GM21619 (cell line): ENCODE measurements around the gene TCF4.

Source experiments
- ATAC-seq: cut with Tn5 transposase; IDR thresholded peaks from one replicate; pipeline ENCODE4 v1.9.1; 2021; ENCODE audit not compliant: unreplicated experiment

Gene TCF4

DNA sequence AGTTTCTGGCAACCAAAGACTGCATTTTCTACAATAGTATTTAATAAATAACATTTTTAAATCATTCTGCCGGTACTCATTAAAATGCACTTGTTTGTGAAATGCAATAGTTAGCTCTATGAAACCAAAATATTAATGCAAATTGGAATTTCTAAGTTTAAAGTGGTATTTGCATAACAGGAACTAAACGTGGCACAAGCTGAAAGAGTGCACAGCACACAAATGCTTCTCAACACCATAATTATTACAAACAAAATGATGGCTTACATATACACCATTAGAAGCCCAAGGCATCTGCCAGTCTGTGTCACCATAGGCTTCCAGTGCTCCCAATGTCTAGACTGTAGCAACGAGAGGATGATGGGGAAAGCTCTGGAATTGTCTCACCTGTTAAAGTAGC, 280.5 kb downstream of the TCF4 start:
- ATAC-seq, result peak; percentile 65

DNA sequence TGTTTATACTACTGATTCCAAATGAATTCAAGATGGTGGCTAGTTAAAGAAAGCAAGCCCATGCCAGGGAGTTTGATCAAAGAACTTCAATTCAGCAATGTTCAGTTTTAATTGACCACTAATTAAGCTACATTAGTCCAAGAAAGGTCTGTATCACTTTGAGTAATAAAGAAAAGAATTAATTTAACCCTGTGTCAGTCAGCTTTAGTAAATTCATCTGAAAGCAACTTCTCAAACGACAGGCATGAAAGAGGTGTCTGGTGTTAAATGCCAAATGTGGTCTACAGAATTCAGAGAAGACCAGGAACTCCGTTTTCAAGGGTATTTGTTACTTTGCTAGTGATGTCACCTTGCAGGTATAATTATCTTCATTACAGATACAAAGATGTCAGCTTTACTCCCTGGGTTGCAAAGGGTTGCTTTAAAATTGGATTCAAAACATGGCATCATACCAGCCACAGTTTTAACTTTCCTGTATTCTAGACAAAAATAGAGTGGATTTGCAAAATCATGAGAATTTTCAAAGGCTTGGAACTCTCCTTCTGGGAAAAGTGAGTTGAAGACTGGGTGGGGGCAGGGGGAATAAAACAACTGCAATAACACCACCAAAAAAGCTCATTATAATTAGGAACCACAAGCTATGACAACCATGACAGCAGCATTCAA, 281.5 kb downstream of the TCF4 start:
- ATAC-seq, result no peak

DNA sequence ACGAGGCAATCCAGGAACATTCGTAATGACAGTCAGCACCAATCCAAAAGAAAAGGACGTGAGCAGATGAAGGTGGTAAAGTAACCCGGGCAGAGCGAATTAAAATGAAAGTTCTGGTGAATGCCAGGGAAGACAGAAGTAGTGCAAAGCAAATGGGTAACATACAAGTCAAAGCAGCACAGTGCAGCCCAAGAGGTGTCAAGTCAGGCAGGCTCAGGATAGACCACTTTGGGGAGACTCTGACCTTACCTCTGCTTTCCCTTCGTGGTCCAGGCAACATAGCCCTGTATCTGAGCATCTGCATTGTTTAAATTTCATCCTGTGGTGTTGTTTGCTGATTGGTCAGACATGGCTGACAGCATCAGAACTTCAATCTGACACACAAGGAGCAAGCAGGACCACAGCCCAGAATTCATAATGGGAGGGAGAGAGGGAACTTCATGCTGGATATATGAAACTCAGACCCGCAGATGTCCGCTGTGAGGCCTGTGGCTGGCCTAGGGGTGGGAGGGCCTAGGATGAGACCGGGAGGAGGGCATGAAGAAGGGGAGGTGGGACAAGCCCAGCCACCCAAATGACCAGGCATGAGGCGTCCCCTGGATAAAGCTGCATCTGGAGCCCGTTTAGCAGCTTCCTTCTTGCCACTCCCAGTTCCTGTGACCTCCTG, 285.7 kb downstream of the TCF4 start:
- no peak for ATAC-seq

DNA sequence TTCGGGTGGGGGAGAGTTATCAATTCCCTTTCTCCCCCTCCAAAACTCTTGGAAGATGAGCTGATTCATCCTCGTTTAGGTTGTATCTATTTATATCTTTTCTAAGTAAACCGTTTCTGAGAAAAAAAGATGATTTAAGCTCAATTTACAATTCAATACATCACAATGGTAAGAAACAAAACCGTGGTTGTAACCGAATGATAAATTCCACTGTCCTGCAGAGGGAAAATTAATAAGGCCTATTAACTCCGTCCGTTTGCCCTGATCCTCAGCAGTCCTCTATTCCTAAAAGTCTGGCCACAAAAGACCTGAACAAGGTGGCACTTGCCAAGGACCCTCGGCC, 286.2 kb downstream of the TCF4 start:
- no peak for ATAC-seq

DNA sequence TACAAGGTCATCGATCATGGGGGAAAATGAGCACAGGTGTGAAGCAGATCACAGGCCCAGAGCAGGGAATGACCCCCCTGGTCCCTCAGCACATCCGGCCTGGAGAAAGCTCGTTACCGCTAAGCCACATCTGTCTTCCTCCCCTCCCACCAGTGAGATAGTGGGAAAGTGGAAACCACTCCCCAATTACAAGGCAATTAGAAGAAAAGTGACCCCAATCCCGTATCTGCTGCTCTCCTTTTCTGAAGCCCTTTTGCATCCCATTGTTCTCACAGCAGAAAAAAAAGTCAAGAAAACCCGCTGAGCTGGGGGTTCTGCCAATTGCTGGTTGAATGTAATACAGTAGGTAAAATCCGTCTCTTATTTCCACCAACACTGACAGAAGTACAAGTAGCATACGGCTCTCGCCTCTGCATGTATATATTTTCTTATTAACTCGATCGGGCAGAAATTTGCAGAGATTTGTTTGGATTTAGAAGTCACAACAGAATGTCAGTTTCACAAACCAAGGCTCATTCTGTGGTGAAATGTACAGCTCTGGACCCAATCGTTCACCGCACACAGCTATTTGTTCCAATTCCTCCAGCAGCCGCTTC, 287.0 kb downstream of the TCF4 start:
- no peak for ATAC-seq

DNA sequence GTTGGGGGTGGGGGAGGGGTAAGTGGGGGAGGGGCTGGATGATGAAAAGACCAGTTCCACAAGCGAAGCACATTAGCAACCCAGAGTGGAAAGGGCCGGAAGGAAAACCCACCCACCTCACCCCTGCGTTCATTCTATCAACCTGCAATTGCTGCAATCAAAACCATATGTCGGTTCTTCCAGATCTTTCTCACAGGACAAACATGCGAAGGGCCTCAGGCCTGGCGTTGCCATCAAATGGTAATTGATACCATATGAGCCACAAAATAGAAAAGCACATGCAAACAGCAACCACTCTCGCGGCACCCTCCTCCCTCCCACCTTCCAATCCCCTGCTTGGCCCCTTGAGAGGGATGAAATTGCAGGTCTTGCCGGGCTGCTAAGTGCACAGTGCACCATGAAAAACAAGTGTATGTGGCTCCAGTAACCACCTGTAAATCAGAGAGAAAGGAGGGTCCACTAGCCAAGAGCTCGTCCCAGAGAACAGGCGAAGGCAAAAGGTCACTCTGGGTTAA, 287.5 kb downstream of the TCF4 start:
- no peak for ATAC-seq

DNA sequence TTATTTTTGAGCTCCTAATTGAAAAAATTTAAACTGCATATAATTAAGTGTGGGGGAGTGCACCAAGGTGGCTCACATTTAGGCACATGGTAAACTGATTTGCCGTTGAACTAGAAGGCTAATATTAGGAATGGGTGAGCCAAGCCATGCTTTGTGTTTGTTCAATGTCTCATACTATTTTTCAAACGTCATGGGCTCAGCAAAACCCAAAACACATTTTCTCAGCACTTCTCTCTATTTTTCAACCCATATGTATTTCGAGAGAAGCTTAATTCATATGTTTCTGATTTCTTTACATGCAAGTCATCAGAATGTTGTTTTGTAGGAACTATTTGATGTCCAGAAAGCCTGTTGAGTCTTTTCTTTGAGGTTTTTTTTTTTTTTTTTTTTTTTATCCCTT, 291.2 kb downstream of the TCF4 start:
- no peak for ATAC-seq

DNA sequence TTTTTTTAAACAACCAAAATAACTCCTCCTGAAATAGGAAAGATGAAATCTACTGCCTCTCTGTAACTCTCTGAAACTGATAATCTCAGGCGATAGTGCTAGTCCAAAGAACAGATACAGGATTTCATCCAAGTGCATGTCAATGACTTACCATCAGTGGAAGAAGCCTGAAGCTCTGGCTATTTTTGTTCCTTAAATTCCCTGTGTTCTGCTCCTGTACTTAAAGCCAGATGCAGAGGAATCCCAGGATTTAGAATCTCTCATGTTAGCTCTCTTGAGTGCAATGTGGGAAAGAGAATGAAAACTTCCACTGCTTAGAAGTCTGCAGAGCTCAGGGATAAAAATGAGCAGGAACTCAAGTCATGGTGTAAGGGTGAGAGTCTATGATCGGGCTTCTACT, 291.9 kb downstream of the TCF4 start:
- ATAC-seq, result no peak

DNA sequence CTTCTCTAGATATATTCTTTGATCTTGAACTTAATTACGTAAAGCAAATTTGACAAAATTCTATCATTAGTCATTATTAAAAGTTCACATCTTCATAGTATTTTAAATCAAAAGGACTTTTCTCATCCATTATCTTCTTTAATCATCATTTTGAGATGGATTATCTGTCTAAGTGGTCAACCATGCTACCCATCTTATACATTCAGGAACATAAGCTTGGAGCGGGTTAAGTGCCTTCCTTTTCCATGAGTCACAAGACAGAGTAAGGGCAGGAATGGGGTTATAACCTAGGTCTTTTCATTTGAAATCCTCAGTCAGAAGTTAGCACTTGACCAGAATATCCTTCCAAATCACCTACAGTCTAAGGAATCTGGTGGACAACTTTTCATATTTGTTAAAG, 297.1 kb downstream of the TCF4 start:
- no peak for ATAC-seq

DNA sequence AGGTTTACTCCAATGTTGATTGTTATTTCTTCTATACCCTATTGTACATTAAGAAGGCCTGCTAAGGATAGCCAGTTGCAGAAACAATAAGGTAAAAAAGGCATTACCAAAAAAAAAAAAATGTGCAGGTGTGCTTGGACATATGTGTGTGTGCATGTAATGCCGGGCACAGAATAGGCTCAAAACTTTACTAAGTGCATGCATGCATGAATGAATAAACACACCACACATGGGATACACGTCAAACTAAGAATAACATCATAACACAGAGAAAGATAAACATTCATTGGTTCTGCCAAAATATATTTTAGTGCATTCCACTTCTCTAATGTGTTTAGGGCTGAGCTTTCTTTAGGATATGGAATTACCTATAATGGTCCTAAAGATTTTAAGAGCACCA, 298.2 kb downstream of the TCF4 start:
- ATAC-seq, result peak; percentile 50

DNA sequence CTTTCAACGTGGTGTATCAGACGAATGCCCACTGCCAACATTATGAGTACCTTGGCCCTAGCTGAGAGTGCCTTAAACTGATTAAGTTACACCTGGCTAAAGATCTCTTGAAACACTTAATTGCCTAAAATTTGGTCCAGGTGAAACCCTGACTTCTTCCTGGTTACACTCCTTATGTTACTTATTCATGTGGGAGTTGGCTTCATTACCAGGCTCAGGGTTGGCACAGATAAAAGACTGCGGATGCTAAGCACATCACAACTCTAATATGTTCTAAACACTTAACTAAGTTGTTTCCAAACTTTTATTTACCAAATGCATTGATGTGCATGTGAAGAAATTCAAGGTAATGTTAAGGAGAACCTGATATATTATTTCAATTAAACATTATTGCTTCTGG, 298.9 kb downstream of the TCF4 start:
- no peak for ATAC-seq

DNA sequence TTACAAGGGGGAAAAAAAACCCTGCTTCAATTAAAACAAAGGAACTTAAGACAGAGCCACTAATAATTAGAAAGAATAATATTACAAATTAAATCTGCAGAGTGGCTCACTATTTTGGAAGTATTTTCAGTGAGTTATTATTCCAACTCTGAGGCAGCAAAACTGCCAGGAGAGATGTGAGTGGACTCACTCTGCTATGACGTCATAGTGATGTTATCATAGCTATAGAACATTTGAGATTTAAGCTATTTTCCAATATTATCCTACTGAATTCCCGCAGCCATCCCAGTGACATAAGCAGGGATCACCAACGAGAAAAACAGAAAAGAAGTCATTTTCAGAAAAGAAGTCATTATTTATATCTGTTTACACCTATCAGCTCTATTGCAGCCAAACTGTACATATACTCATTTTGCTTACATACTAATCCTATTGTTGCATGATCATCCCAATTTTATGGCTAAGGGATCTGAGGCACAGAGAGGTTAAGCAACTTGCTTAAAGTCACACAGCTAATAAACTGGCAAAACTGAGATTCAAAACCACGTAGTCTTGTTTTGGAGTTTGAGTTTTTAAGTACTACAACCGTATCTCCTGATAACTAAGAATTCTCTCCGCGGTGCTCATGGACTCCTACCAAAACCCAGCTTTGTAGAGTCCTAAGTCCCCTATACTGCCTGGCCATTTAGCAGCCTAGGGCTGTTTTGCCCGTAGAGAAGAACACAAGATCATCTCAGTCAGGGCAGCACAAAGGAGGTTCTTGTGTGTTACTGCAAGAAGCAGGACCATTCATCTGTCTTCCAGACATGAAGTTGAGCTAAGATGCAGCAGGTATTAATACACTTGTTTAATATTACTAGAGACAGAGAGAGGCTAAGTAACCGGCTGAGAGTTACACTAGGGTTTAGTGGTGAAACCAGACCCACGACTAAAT, 299.8 kb downstream of the TCF4 start:
- ATAC-seq, result no peak

DNA sequence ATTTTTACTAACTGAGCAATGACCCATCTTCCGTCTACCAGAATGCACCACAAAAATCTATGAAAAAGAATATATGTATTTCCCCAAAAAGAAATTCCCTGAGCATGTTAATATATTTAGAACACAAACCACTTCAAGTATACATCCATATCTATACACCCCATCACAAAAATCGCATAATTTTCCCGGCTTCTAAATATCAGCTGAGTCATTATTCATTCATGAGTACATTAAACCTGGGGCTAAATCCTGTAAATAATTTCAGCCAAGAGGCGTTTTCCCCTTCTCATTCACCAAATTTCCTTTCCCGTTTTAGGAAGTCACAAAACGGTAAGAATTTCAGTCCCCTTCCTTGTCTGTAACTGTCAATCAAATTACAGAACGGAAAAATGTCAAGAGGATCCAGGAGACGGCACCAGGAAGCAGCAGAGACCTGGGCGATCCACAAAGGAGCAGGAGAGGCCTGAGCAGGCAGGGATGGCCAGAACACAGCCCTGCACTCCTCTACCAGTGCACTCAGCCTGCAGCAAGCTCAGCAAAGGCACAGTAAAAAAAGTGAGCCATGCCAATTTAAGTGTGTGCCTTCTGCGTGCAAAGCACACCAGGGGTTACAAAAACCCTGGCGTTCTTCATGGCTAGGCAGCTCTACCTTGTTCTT, 300.7 kb downstream of the TCF4 start:
- no peak for ATAC-seq

DNA sequence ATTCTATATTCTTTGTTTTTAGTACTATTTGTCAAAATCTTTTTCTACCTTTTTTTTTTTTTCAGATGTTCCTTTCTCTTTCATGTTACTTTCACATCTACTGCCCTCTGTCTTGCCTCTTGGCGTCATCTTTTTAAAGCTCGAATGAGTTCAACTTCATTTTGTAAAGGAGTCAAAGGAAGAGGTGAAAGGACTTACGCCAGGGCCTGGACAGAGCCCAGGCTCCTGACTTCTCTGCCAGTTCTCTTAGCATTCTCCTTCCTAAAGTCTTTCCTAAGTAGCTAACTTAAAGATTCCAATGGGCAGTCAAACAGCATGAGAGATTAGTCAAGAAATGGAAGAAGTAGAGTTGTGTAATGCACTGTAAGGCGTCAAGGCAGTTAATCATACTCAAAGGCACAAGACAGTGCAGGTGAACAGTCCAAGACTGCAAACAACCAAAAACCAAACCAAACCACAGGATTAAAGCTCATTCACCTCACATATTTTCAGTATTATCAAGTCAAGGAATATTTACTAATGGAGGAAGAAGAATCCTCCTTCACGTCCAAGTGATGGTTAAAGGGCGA, 301.7 kb downstream of the TCF4 start:
- ATAC-seq, result no peak

DNA sequence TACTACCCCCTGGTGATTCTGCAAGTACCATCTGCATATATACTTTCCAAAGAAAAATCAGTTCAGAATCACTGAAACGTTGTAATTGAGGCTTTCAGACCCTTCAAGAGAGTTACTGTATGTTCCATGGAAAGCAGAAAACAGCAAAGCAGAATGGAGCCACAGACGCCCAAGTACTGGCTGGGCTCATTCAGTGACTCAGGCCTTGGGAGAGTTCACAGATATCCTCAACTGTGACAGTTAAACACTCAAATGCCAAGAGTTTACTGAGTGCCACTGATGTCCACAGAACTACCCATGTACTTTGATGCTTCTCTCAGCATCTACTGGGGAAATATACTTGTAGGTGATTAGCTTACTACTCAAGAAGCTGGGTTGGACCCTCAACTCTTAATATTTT, 303.4 kb downstream of the TCF4 start:
- no peak for ATAC-seq

DNA sequence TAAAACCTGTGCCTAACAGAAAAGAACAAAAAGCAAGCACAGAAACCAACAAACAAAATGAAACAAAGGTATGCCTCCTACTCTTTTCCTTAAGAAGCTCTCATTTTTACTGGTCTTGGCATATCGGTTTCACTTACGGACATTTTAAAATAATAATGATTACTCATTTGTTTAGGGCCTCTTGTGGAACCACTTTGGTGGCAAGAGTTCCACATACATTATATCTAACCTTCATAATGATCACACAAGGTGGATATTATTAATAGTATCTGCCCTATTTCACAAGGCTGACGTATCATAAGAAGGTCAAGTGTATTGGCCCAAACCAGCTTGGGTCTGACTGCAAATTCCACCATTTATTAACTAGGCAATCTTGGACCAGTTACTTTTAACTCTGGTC, 304.7 kb downstream of the TCF4 start:
- ATAC-seq, result no peak

DNA sequence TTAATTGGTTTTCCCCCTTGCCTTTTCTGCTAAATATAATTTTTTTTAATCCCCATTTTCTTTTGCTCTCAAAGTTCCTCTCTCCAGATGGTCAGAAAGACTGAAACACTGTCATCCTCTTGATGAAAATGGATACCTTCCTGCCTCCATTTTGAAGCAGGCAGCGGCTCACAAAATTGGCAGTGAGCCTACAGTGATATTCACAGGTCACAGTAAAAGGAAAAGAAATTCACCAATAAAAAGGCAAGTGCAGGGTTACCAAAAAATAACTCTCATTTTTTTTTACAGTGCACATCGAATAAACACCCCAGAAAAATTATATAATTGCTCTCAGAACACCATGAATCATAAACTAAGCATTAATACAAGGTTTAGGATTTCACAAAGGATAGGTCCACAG, 307.5 kb downstream of the TCF4 start:
- ATAC-seq, result no peak

DNA sequence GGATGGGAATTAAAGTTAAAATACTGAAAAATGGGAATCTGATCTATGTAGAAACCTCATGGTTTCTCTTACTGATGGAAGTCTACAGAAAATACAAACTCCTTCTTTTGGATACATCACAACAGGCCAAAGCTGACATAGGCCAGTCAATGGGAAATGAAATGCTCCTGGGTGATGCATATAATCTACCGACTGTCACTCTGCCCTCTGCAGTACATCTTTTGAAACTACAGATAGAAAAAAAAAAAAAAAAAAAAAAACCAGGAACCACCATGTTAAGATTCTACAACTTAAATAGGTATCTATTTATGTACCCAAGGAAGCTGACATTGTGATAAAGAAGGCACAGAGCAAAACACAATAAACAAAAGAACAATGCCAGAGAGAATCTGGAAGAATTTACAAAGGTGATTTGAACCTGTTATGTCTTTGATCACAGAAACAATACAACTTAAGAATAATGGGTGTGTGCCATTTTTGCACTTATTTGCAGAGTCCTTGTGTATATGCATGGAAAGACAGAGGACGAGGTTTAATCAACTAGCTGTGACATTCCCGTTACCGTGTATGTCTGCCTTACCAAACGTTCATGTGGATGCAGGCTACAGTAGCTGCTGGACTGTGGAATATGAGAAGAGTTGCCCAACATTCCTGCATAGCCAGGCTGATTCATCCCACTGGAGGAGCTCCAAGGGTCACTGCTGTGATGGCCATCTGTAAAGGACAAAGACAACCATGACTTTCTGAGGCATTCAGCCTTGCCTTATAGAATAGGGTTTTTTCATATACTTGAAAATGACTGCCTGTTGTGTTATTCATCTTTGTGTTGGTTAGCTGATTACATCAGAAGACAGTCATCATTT, 312.7 kb downstream of the TCF4 start:
- no peak for ATAC-seq

DNA sequence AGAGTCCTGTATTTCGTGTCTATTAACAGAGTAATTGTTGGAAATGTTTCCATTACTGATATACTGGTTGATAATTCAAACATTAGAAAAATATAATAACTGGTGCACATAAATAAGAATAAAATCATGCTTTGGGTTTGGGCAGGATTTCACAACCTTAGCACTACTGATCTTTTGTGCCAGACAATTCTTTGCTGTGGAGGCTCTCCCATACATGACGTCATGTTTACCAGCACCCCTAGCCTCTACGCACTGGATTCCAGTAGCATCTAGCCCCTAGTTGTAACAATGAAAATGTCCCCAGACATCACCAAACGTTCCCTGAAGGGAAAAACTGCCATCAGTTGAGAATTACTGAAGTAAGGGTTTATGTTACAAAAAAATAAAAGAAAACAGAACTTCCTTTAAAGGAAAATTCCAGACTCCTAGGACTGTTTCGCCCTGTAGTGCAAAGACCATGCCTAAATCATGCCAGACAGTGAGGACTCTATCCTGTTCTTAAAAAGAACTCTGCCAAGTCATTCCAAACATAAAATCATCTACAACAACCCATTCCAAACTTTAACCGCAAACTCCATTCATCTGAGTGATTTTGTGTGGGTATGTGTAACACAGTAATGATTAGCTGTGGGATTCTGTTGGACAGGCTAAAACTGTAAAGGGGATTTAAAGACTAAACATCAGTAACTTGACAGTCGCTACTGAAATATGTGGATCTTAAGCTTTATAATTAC, 315.3 kb downstream of the TCF4 start:
- no peak for ATAC-seq
